SU-DHL-6 (cell line): ENCODE measurements around the gene ABCA13.

ENCODE experiments used
- H2AFZ ChIP-seq: fragments of 200-600 bp; sonication (generic); 2 replicates; pipeline ENCODE4 v1.6.1; 2014; ENCODE audit warnings: low read depth, mild to moderate bottlenecking, moderate library complexity, mixed read lengths, antibody characterized with exemption, low read length; ENCODE audit not compliant: severe bottlenecking
- H3F3A ChIP-seq: fragments of 200-600 bp; shearing (Covaris generic); 2 replicates; pipeline ENCODE4 v1.6.0; 2016; ENCODE audit warnings: antibody characterized with exemption, mild to moderate bottlenecking; ENCODE audit not compliant: insufficient read depth
- H3K27ac ChIP-seq: fragments of 200-600 bp; sonication (generic); 2 replicates; pipeline ENCODE4 v1.5.1; 2016; ENCODE audit warnings: low read depth, mild to moderate bottlenecking, low read length, moderate library complexity, mixed read lengths
- H3K27me3 ChIP-seq: fragments of 200-600 bp; sonication (generic), shearing (Covaris generic); 2 replicates; pipeline ENCODE4 v1.6.0; 2014; ENCODE audit warnings: mild to moderate bottlenecking, low read length
- H3K36me3 ChIP-seq: fragments of 200-600 bp; sonication (generic); 2 replicates; pipeline ENCODE4 v1.6.1; 2014; ENCODE audit warnings: mild to moderate bottlenecking, low read length, mixed read lengths
- H3K4me2 ChIP-seq: fragments of 300-600, 200-600 bp; shearing (Covaris generic), sonication (generic); 2 replicates; pipeline ENCODE4 v1.6.0; 2014; ENCODE audit warnings: low read length, low read depth, mild to moderate bottlenecking; ENCODE audit not compliant: poor library complexity, severe bottlenecking
- H3K4me3 ChIP-seq: fragments of 200-600 bp; sonication (generic); 2 replicates; pipeline ENCODE4 v1.5.1; 2014; ENCODE audit warnings: antibody characterized with exemption, low read length, mild to moderate bottlenecking, mixed read lengths; ENCODE audit not compliant: insufficient read depth, poor library complexity, severe bottlenecking
- H3K79me2 ChIP-seq: fragments of 200-600 bp; sonication (generic); 2 replicates; pipeline ENCODE4 v1.6.1; 2014; ENCODE audit warnings: mild to moderate bottlenecking, low read length, moderate library complexity; ENCODE audit not compliant: insufficient read depth
- H3K9ac ChIP-seq: fragments of 200-600 bp; sonication (generic); 2 replicates; pipeline ENCODE4 v1.7.0; 2014; ENCODE audit warnings: mild to moderate bottlenecking, low read length
- H3K9me2 ChIP-seq: fragments of 200-600 bp; sonication (generic); replicated peaks from 2 replicates; pipeline ENCODE4 v1.6.1; 2014; ENCODE audit warnings: low read length; ENCODE audit not compliant: insufficient read depth
- H3K9me3 ChIP-seq: fragments of 200-600 bp; sonication (generic); 2 replicates; pipeline ENCODE4 v1.6.1; 2014; ENCODE audit warnings: low read length, mixed read lengths; ENCODE audit not compliant: insufficient read depth
- H4K20me1 ChIP-seq: fragments of 200-600 bp; sonication (generic); 2 replicates; pipeline ENCODE4 v1.6.1; 2014; ENCODE audit warnings: low read depth, mild to moderate bottlenecking, antibody characterized with exemption, low read length, moderate library complexity, mixed read lengths
- EZH2phosphoT487 ChIP-seq: fragments of 200-600 bp; sonication (generic), shearing (Covaris generic); conservative IDR thresholded peaks from 2 replicates; pipeline ENCODE4 v1.6.1; 2018; ENCODE audit warnings: mild to moderate bottlenecking, antibody characterized with exemption, low read length, moderate library complexity, mixed read lengths
- TF ChIP-seq, protein P1 (sequence below): fragments of 200-600 bp; sonication (generic); IDR thresholded peaks from one replicate; pipeline ENCODE4 v1.5.1; 2017; ENCODE audit warnings: antibody characterized with exemption, mild to moderate bottlenecking, low read length, moderate library complexity; ENCODE audit not compliant: insufficient read depth, poor library complexity, severe bottlenecking

Gene ABCA13

DNA sequence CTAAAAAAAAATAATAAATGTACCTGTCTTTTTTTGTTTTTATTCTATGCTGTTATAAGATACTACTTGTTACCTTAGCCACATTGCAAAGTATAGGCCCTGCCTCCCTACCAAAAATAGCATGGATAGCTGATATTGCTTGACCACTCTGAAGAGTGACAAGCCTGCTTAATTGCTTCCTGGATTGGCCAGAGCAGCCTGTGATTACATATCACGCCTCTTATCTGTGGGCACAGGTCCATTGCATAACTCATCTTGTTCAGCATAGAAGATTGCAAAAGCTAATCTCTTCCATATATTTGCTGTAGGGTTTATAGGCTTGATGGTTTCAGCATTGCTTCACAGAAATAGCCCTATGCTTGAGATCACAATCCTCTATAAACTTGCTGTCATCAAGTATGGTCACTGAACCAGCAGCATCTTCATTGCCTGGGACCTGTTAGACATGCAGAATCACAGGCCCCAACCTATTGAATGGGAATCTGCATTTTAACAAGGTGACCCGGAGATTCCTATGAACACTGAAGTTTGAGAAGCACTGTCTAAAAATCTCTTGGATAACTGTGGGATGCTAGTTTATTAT lies 472.3 kb downstream of the ABCA13 start:
- H2AFZ ChIP-seq: no peak overlapping the region
- H4K20me1 ChIP-seq: no peaks in the 10 kb centered on the region
- no peak overlapping the region for H3K27ac ChIP-seq
- H3K9me2 ChIP-seq: no peaks in the 10 kb centered on the region; the same call in 1 of the 2 replicates
- no peaks in the 10 kb centered on the region for H3K79me2 ChIP-seq
- no peak overlapping the region for H3K4me2 ChIP-seq
- TF ChIP-seq EZH2phosphoT487: no peak
- TF ChIP-seq, protein P1, sequence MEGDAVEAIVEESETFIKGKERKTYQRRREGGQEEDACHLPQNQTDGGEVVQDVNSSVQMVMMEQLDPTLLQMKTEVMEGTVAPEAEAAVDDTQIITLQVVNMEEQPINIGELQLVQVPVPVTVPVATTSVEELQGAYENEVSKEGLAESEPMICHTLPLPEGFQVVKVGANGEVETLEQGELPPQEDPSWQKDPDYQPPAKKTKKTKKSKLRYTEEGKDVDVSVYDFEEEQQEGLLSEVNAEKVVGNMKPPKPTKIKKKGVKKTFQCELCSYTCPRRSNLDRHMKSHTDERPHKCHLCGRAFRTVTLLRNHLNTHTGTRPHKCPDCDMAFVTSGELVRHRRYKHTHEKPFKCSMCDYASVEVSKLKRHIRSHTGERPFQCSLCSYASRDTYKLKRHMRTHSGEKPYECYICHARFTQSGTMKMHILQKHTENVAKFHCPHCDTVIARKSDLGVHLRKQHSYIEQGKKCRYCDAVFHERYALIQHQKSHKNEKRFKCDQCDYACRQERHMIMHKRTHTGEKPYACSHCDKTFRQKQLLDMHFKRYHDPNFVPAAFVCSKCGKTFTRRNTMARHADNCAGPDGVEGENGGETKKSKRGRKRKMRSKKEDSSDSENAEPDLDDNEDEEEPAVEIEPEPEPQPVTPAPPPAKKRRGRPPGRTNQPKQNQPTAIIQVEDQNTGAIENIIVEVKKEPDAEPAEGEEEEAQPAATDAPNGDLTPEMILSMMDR: no peak
- H3K9me3 ChIP-seq: no peaks in the 10 kb centered on the region
- H3K9ac ChIP-seq: no peak overlapping the region
- no peaks in the 10 kb centered on the region for H3F3A ChIP-seq
- no peaks in the 10 kb centered on the region for H3K27me3 ChIP-seq
- H3K36me3 ChIP-seq: no peaks in the 10 kb centered on the region
- no peak overlapping the region for H3K4me3 ChIP-seq

GRCh38 chr7:48658138-48658537 lies 486.9 kb downstream of the ABCA13 start:
- Histone ChIP-seq H3K9me3 (no peaks in the 10 kb centered on the region), H3F3A (no peaks in the 10 kb centered on the region), H3K4me2 (no peak overlapping the region), H3K27ac (no peak overlapping the region), H2AFZ (no peak overlapping the region), H3K27me3 (no peaks in the 10 kb centered on the region), H3K36me3 (no peaks in the 10 kb centered on the region), H3K79me2 (no peaks in the 10 kb centered on the region), H3K9ac (no peak overlapping the region), H4K20me1 (no peaks in the 10 kb centered on the region), H3K4me3 (no peak overlapping the region), H3K9me2 (no peaks in the 10 kb centered on the region)
- no peak for TF ChIP-seq EZH2phosphoT487
- TF ChIP-seq, protein P1: no peak

DNA sequence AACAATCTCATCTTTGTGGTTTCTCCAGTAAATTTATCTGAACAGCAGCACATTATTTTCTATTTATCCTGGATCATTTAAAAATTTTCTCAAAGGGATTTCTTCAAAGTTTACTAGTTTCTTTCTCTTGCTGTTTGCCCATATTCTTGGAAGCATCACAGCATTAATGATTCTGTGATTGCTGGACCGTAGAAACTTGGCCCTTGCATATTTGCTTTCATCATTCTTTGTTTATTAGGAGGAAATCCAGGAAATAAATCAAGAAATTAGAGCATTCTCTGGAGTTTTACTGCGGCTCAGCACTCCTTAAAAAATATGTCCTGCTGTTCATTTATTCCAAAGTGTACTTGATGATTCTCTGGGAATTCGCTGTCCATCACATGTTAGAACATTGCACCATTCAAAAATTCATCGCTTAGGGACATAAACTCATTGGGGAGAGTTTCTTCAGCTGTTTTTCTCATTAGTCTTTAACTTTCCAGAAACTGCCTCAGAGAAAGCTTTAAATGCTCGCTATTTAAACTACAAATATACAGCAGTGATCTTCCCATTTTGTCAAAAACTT lies 489.1 kb downstream of the ABCA13 start:
- no peaks in the 10 kb centered on the region for H3F3A ChIP-seq
- no peaks in the 10 kb centered on the region for H3K9me3 ChIP-seq
- H3K4me2 ChIP-seq: no peak overlapping the region
- no peak overlapping the region for H3K27ac ChIP-seq
- H3K79me2 ChIP-seq: no peaks in the 10 kb centered on the region
- H3K9me2 ChIP-seq: no peaks in the 10 kb centered on the region
- H3K9ac ChIP-seq: no peak overlapping the region
- TF ChIP-seq EZH2phosphoT487: no peak
- TF ChIP-seq, protein P1: no peak
- no peaks in the 10 kb centered on the region for H3K36me3 ChIP-seq
- no peaks in the 10 kb centered on the region for H3K27me3 ChIP-seq
- no peak overlapping the region for H3K4me3 ChIP-seq
- H4K20me1 ChIP-seq: no peaks in the 10 kb centered on the region
- no peak overlapping the region for H2AFZ ChIP-seq
